GM13977 (cell line): ENCODE data around the gene CWH43.
A peak's percentile ranks its signal among the peaks of the same experiment; 100 is the strongest.

ENCODE experiments used
- DNase-seq: peaks from one replicate; pipeline ENCODE4 v3.0.0; 2012; ENCODE audit warnings: low spot score
- in situ Hi-C: fragments of 300-500 bp; cut with MboI; formaldehyde crosslinking; loops from one replicate; pipeline ENCODE4 v1.12.0; 2022; ENCODE audit warnings: low sequenced_read_pairs, low pct_unique_long_range_greater_than_20kb, mixed read lengths, inconsistent platforms; ENCODE audit not compliant: unreplicated experiment
- TF ChIP-seq, protein P1 (sequence below): IDR thresholded peaks from 2 replicates; pipeline ENCODE4 v1.5.1; 2012; ENCODE audit warnings: mild to moderate bottlenecking, control low read depth; ENCODE audit not compliant: insufficient read depth; ENCODE audit errors: extremely low read depth, missing control alignments

CWH43 gene

DNA sequence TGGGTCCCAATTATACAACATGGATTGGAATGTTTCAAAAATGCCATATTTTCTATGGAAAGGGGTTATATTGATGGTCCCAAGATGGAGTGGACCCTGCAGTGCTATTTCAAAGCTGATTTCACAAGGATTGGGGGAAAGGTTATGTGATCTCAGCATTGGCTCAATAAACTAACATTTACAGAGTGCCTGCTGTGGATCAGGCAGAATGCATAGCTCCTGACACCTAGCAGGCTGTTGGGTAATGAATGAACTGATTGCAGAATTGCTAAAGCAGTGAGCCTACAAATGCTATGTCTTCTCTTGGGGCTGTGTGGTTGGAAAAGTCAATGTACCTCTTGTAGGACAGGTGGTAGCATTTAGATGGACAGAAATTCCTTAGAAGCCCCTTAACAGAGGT lies 16.9 kb downstream of the CWH43 start:
- TF ChIP-seq, protein P1, sequence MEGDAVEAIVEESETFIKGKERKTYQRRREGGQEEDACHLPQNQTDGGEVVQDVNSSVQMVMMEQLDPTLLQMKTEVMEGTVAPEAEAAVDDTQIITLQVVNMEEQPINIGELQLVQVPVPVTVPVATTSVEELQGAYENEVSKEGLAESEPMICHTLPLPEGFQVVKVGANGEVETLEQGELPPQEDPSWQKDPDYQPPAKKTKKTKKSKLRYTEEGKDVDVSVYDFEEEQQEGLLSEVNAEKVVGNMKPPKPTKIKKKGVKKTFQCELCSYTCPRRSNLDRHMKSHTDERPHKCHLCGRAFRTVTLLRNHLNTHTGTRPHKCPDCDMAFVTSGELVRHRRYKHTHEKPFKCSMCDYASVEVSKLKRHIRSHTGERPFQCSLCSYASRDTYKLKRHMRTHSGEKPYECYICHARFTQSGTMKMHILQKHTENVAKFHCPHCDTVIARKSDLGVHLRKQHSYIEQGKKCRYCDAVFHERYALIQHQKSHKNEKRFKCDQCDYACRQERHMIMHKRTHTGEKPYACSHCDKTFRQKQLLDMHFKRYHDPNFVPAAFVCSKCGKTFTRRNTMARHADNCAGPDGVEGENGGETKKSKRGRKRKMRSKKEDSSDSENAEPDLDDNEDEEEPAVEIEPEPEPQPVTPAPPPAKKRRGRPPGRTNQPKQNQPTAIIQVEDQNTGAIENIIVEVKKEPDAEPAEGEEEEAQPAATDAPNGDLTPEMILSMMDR, result no peak
- in situ Hi-C loops, result no loop called here

DNA sequence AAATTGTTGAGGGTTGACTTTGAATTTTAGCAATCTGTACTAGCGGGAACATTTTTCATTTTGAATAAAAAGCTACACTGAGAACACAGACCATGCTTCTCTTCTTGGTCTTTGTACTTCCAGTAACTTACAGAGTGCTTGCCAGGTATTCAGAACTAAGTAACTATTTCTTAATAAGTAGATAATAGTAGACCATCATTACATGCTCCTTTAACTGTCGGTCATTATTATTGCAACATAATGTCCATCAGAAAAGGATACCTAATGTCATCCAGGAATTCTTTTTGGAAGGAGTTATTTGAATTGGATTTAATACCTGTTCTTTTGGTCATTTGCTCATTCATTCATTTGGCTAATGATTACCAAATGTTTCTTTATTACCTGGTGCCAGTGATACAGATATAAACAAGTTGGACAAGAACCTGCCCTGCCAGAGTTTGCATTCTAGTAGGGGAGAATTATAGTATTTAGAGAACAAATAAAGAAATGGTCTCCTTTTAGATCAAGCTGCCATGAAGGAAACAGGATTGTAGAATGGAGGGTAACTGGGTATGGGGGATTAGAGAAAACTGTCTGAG lies 32.7 kb downstream of the CWH43 start:
- in situ Hi-C loops, result no loop called here
- TF ChIP-seq, protein P1, result no peak
- DNase-seq, result no peak

More for the DNA sequence above, 16.9 kb downstream of the CWH43 start:
- no peak for DNase-seq

DNA sequence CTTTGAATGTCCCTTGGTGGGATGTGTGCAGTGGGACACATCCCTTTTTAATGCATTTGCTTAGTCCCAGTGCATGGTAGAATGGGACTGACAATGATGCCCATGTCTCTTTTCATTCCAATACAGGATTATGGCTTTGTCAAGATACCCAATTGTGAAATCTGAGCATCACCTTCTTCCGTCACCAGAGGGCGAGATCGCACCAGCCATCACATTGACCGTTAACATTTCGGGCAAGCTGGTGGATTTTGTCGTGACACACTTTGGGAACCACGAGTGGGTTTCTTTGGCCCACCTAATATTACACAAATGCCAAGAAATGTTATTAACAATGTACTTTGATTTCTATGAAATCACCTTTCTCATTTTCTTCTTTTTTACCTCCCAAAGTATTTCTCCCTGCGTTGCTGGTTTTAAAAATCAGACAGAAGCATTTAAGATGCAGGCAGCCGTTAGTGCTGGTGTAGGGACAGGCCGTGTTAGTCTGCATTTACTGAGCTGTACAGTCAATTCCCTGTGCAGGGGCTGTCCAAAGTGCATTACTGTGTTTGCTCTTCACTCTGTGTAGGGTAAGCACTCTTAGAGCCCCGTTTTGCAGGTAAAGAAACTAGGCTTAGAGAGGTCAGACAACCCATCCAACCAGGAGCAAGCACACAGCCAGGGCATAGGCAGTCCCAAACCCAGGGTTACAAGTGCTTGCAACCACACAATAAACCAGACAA lies 46.5 kb downstream of the CWH43 start:
- in situ Hi-C loops, result no loop called here
- peak; percentile 6 for DNase-seq

DNA sequence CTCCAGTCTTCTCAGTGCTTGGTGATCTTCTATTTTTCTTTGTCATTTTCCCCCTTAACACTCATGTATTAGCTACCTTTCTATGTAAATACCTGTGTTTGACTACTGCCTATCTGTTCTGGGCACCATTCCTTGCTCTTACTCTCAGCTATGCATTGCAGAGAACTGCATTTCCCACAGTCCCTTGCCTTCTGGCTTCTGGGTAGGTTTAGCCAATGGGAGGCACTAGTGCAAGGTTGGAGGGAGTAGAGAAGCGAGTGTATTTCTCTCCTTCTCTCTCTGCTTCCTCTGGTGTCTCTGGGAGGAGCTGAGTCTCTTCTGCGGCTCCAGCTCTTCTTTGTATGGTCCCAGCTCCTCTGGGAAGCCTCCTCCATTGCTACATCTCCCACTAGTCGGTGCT lies 50.5 kb downstream of the CWH43 start:
- TF ChIP-seq, protein P1, result no peak
- in situ Hi-C loops, result no loop called here
- no peak for DNase-seq

More for the DNA sequence above, 46.5 kb downstream of the CWH43 start:
- TF ChIP-seq, protein P1, result peak; percentile 67

DNA sequence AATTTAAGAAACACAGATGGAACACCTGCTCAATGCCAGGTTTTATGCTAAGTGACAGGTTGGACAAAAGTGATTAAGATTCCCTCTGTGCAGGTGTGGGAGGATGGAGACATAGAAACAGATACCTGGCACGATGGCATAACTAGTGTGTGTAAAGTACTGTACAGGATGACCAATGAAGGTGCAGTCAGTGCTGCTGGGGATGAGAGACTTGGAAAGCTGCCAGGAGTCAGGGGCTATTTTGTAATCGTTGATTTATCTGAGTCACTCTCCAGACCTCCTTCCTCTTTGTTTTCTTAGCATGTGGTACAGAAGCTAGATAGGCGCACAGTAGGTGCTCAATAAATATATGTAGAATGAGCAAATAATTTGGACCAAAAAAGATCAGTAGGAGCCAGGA lies 58.2 kb downstream of the CWH43 start:
- TF ChIP-seq, protein P1, result no peak
- in situ Hi-C loops, result no loop called here
- no peak for DNase-seq

DNA sequence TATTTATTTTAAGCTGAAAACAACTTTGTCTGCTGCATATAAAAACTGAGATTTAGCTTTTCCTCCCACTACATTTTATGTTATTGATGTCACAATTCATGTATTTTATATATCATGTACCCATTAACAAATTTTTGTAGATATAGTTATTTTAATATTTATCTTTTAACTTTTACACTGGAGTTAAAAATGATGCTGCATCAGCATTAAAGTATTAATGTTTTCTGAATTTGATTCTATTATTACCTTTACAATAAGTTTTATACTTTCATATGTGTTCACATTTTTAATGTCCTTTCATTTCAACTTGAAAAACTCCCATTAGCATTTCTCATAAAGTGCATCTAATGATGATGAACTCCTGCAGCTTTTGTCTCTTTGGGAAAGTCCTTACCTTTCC lies 72.2 kb downstream of the CWH43 start:
- DNase-seq, result no peak
- in situ Hi-C loops, result no loop called here
- TF ChIP-seq, protein P1, result no peak
